Astrocyte (in vitro differentiated cells and primary cell): ENCODE measurements around the gene ARL6. TPM values are rescaled to one million over a fixed set of nuclear protein-coding genes. Genes with fewer than 3 reads are reported as not detected.

ENCODE experiments used
- DNase-seq: peaks from one replicate; pipeline ENCODE4 v3.0.0-alpha.2; 2010; ENCODE audit warnings: low read depth
- FAIRE-seq: peaks from 2 replicates; lab custom pipeline; 2011; peaks lifted over from hg19 to GRCh38; lab: Jason Lieb, UNC
- H2AFZ ChIP-seq: 2 replicates; pipeline ENCODE4 v1.6.0; 2012; ENCODE audit warnings: low read depth, low read length, inconsistent platforms
- H3K27ac ChIP-seq: 2 replicates; pipeline ENCODE4 v1.5.1; 2011; ENCODE audit warnings: low read depth, low read length, inconsistent platforms
- H3K27me3 ChIP-seq: 2 replicates; pipeline ENCODE4 v1.6.0; 2011; ENCODE audit warnings: low read length, inconsistent platforms; ENCODE audit not compliant: insufficient read depth
- H3K36me3 ChIP-seq: 2 replicates; pipeline ENCODE4 v1.5.1; 2011; ENCODE audit warnings: low read length, inconsistent platforms; ENCODE audit not compliant: insufficient read depth
- H3K4me1 ChIP-seq: 2 replicates; pipeline ENCODE4 v1.5.1; 2011; ENCODE audit warnings: low read length, inconsistent platforms; ENCODE audit not compliant: insufficient read depth
- H3K4me2 ChIP-seq: 2 replicates; pipeline ENCODE4 v1.6.0; 2012; ENCODE audit warnings: low read length, inconsistent platforms
- H3K4me3 ChIP-seq: 2 replicates; pipeline ENCODE4 v1.5.1; 2011; ENCODE audit warnings: low read depth, mild to moderate bottlenecking, low read length, inconsistent platforms; ENCODE audit not compliant: insufficient read depth
- H3K79me2 ChIP-seq: 2 replicates; pipeline ENCODE4 v1.6.0; 2012; ENCODE audit warnings: mild to moderate bottlenecking, low read length, inconsistent platforms; ENCODE audit not compliant: insufficient read depth
- H3K9ac ChIP-seq: 2 replicates; pipeline ENCODE4 v1.6.0; 2012; ENCODE audit warnings: mild to moderate bottlenecking, low read length, inconsistent platforms
- H3K9me3 ChIP-seq: 2 replicates; pipeline ENCODE4 v1.5.1; 2012; ENCODE audit warnings: low read depth, mild to moderate bottlenecking, low read length, inconsistent platforms; ENCODE audit not compliant: insufficient read depth
- H4K20me1 ChIP-seq: 2 replicates; pipeline ENCODE4 v1.6.0; 2012; ENCODE audit warnings: low read length, inconsistent platforms; ENCODE audit not compliant: insufficient read depth
- H3K27ac Mint-ChIP-seq: one replicate; pipeline ENCODE4 v1.8.0; 2021; ENCODE audit warnings: mild to moderate bottlenecking, mixed read lengths; ENCODE audit not compliant: unreplicated experiment
- H3K27me3 Mint-ChIP-seq: one replicate; pipeline ENCODE4 v1.8.0; 2021; ENCODE audit warnings: low read depth, mixed read lengths; ENCODE audit not compliant: unreplicated experiment
- H3K36me3 Mint-ChIP-seq: one replicate; pipeline ENCODE4 v1.8.0; 2021; ENCODE audit warnings: low read depth, mixed read lengths; ENCODE audit not compliant: unreplicated experiment
- H3K4me1 Mint-ChIP-seq: one replicate; pipeline ENCODE4 v1.8.0; 2021; ENCODE audit warnings: low read depth, mixed read lengths; ENCODE audit not compliant: unreplicated experiment
- H3K4me3 Mint-ChIP-seq: one replicate; pipeline ENCODE4 v1.8.0; 2021; ENCODE audit warnings: mild to moderate bottlenecking, moderate library complexity, mixed read lengths; ENCODE audit not compliant: unreplicated experiment
- H3K9me3 Mint-ChIP-seq: one replicate; pipeline ENCODE4 v1.8.0; 2021; ENCODE audit warnings: mild to moderate bottlenecking, mixed read lengths; ENCODE audit not compliant: unreplicated experiment
- EZH2 ChIP-seq: IDR thresholded peaks from 2 replicates; pipeline ENCODE4 v1.6.1; 2012; ENCODE audit warnings: mild to moderate bottlenecking, low read length, inconsistent platforms; ENCODE audit not compliant: insufficient read depth
- total RNA-seq: library from RNA; stranded (reverse); gene quantifications from 2 replicates; pipeline ENCODE4 v1.2.1, GENCODE V29; 2021
- TF ChIP-seq, protein P1 (sequence below): IDR thresholded peaks from 2 replicates; pipeline ENCODE4 v1.5.1; 2011; ENCODE audit warnings: low read depth, mild to moderate bottlenecking, inconsistent platforms, low read length, moderate library complexity; ENCODE audit not compliant: insufficient read depth

Gene ARL6
- total RNA-seq, 1 donor from 2014 or later = 7.1 TPM

DNA sequence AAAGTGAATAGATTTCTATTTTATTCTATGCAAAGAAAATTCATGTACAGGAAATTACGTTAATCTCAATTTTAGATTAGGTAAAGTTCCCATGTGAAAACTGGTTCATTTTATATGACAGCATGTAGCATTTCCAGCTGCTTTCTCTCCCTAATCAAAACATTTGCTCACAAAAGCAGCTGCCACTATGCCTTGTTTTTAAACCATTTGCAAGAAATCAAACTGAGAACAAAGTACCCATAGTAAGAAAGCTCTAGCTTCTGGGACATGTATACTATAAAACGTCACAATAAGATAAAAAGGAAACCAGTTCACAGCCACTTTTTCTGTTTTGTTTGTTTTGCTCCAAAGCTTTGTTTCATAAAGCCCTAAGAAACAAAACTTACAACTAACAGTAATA, 52.3 kb downstream of the ARL6 start:
- Mint-ChIP-seq H3K27me3 (peaks cover 2% of the 10 kb centered on the region), H3K4me3 (no peak overlapping the region), H3K27ac (no peak overlapping the region), H3K36me3 (no peaks in the 10 kb centered on the region), H3K4me1 (no peaks in the 10 kb centered on the region), H3K9me3 (no peaks in the 10 kb centered on the region)
- peaks cover 5% of the 10 kb centered on the region for H3K4me1 ChIP-seq
- FAIRE-seq = no peak
- no peaks in the 10 kb centered on the region for H3K79me2 ChIP-seq
- H3K9ac ChIP-seq = no peak overlapping the region
- no peaks in the 10 kb centered on the region for H3K36me3 ChIP-seq
- H3K27me3 ChIP-seq = no peaks in the 10 kb centered on the region
- DNase-seq = no peak
- no peaks in the 10 kb centered on the region for H3K9me3 ChIP-seq
- no peak overlapping the region for H3K27ac ChIP-seq
- H4K20me1 ChIP-seq = no peaks in the 10 kb centered on the region
- H2AFZ ChIP-seq = no peak overlapping the region
- TF ChIP-seq, protein P1, sequence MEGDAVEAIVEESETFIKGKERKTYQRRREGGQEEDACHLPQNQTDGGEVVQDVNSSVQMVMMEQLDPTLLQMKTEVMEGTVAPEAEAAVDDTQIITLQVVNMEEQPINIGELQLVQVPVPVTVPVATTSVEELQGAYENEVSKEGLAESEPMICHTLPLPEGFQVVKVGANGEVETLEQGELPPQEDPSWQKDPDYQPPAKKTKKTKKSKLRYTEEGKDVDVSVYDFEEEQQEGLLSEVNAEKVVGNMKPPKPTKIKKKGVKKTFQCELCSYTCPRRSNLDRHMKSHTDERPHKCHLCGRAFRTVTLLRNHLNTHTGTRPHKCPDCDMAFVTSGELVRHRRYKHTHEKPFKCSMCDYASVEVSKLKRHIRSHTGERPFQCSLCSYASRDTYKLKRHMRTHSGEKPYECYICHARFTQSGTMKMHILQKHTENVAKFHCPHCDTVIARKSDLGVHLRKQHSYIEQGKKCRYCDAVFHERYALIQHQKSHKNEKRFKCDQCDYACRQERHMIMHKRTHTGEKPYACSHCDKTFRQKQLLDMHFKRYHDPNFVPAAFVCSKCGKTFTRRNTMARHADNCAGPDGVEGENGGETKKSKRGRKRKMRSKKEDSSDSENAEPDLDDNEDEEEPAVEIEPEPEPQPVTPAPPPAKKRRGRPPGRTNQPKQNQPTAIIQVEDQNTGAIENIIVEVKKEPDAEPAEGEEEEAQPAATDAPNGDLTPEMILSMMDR = no peak
- TF ChIP-seq EZH2 = no peak
- no peak overlapping the region for H3K4me3 ChIP-seq
- no peak overlapping the region for H3K4me2 ChIP-seq

DNA sequence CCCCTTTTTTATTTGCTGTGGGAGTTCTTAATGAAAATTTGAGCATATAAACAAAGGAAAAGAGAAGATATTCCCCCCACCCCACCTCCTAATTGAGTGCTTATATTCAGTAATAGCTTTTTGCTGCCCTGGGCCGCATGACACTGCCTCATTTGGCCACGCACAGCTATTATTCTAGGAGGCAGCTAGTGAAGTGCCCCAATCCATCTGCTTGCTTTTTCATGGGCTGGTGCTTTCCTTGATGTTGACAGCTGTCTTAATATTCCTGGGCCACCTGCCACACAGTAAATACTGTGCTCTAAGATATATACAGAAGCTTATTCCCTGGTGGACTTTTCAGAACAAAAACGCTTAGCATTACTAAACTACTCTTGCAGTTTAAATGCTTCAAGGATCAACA, 53.4 kb downstream of the ARL6 start:
- H3K36me3 ChIP-seq = no peaks in the 10 kb centered on the region
- no peak overlapping the region for H3K4me3 ChIP-seq
- H3K4me1 ChIP-seq = peaks cover 6% of the 10 kb centered on the region
- H3K36me3 Mint-ChIP-seq = no peaks in the 10 kb centered on the region
- no peak overlapping the region for H2AFZ ChIP-seq
- peaks cover 2% of the 10 kb centered on the region for H3K4me1 Mint-ChIP-seq
- no peaks in the 10 kb centered on the region for H3K9me3 ChIP-seq
- H3K9me3 Mint-ChIP-seq = no peaks in the 10 kb centered on the region
- no peak overlapping the region for H3K27ac ChIP-seq
- no peak for FAIRE-seq
- TF ChIP-seq, protein P1 = no peak
- TF ChIP-seq EZH2 = no peak
- H3K27me3 ChIP-seq = no peaks in the 10 kb centered on the region
- H3K4me2 ChIP-seq = no peak overlapping the region
- H3K79me2 ChIP-seq = peaks cover 3% of the 10 kb centered on the region
- H3K27me3 Mint-ChIP-seq = peaks cover 2% of the 10 kb centered on the region
- no peak for DNase-seq
- peaks cover 2% of the 10 kb centered on the region for H4K20me1 ChIP-seq
- H3K4me3 Mint-ChIP-seq = no peak overlapping the region
- H3K9ac ChIP-seq = no peak overlapping the region
- H3K27ac Mint-ChIP-seq = no peak overlapping the region

- Histone ChIP-seq H3K9ac (peak overlapping the region; percentile 92), H3K27ac (no peak overlapping the region), H2AFZ (peak overlapping the region; percentile 98), H4K20me1 (peaks cover 25% of the 10 kb centered on the region), H3K36me3 (no peaks in the 10 kb centered on the region), H3K4me2 (peak overlapping the region; percentile 96), H3K79me2 (peaks cover 29% of the 10 kb centered on the region), H3K27me3 (no peaks in the 10 kb centered on the region), H3K9me3 (no peaks in the 10 kb centered on the region), H3K4me1 (peaks cover 15% of the 10 kb centered on the region), H3K4me3 (peak overlapping the region; percentile 93)
- no peak for DNase-seq
- H3K36me3 Mint-ChIP-seq = no peaks in the 10 kb centered on the region
- peaks cover 12% of the 10 kb centered on the region for H3K4me1 Mint-ChIP-seq
- no peak for FAIRE-seq
- TF ChIP-seq EZH2 = no peak
- TF ChIP-seq, protein P1 = no peak
- peak overlapping the region; percentile 100 for H3K4me3 Mint-ChIP-seq
- H3K27me3 Mint-ChIP-seq = peaks cover 2% of the 10 kb centered on the region
- H3K9me3 Mint-ChIP-seq = no peaks in the 10 kb centered on the region
- no peak overlapping the region for H3K27ac Mint-ChIP-seq
These were observed 56.2 kb downstream of the ARL6 start for GRCh38 chr3:97820780-97821179.
